HEK293 (cell line): Measurements from ENCODE around the gene RDX.

ENCODE experiments used
- FEZF1 ChIP-seq: fragments of 450-650 bp; formaldehyde crosslinking; IDR thresholded peaks from 2 replicates; pipeline ENCODE4 v1.5.1; 2016; ENCODE audit warnings: missing biosample characterization, missing genetic modification characterization
- SETDB1 ChIP-seq: IDR thresholded peaks from one replicate; pipeline ENCODE4 v1.6.1; 2017; ENCODE audit warnings: mild to moderate bottlenecking, low read length, moderate library complexity, mixed read lengths; ENCODE audit not compliant: insufficient read length
- ZNF266 ChIP-seq: fragments of 450-650 bp; formaldehyde crosslinking; IDR thresholded peaks from 2 replicates; pipeline ENCODE4 v1.5.1; 2016; ENCODE audit warnings: missing biosample characterization, missing genetic modification characterization, low read depth
- ZNF274 ChIP-seq, 2 experiments: fragments of 200-500 bp in 1 of 2; fragments of 450-650 bp in 1 of 2; sonication (Bioruptor generic) in 1 of 2; formaldehyde crosslinking in 1 of 2; IDR thresholded peaks; 2 replicates each; pipeline versions ENCODE4 v1.5.1 to v1.6.1; 2014 to 2016; ENCODE audit warnings: borderline replicate concordance in 1 of 2, inconsistent platforms in 1 of 2, low read length in 1 of 2, missing biosample characterization in 1 of 2, missing genetic modification characterization in 1 of 2
- ZNF391 ChIP-seq: fragments of 450-650 bp; formaldehyde crosslinking; IDR thresholded peaks from 2 replicates; pipeline ENCODE4 v1.5.1; 2016; ENCODE audit warnings: low read depth, missing biosample characterization, missing genetic modification characterization, borderline replicate concordance
- ZNF501 ChIP-seq: fragments of 450-650 bp; formaldehyde crosslinking; IDR thresholded peaks from 2 replicates; pipeline ENCODE4 v1.5.1; 2016; ENCODE audit warnings: missing biosample characterization, missing genetic modification characterization
- TF ChIP-seq, protein P1 (sequence below): fragments of 450-650 bp; formaldehyde crosslinking; IDR thresholded peaks from 2 replicates; pipeline ENCODE4 v1.5.1; 2016; ENCODE audit warnings: missing biosample characterization, missing genetic modification characterization
- TF ChIP-seq, protein P2 (sequence below): fragments of 450-650 bp; formaldehyde crosslinking; IDR thresholded peaks from 2 replicates; pipeline ENCODE4 v1.5.1; 2016; ENCODE audit warnings: missing biosample characterization, missing genetic modification characterization

DNA sequence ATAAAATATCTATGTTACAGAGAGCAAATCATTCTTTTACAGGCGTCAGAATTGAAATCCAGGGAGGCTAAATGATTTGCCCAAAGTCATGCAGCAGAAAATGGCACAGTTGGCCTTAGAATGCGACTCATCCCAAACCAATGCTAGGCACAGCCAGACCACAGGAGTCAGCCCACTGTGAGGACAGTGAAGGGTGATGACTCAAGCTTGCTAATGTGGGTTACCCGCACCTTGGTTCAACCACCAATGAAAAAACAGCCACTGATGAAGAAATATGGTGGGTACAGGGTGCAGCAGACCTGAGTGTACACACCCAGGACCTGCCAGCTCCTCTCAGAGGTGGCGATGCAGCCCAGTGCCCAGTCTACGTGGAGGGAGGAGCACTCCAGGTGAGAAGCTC, 113.5 kb downstream of the RDX start:
- TF ChIP-seq ZNF391 (tag by site-specific recombination) (no peak), FEZF1 (tag by site-specific recombination) (no peak), SETDB1 (no peak), ZNF501 (tag by site-specific recombination) (no peak), ZNF266 (tag by site-specific recombination) (no peak), ZNF274 (IDR thresholded peaks at IDR 0.05; ENCODE audit: low read length) (no peak), ZNF274 (tag by site-specific recombination; IDR thresholded peaks at IDR 0.05; ENCODE audit: borderline replicate concordance) (no peak)
- TF ChIP-seq, protein P1, sequence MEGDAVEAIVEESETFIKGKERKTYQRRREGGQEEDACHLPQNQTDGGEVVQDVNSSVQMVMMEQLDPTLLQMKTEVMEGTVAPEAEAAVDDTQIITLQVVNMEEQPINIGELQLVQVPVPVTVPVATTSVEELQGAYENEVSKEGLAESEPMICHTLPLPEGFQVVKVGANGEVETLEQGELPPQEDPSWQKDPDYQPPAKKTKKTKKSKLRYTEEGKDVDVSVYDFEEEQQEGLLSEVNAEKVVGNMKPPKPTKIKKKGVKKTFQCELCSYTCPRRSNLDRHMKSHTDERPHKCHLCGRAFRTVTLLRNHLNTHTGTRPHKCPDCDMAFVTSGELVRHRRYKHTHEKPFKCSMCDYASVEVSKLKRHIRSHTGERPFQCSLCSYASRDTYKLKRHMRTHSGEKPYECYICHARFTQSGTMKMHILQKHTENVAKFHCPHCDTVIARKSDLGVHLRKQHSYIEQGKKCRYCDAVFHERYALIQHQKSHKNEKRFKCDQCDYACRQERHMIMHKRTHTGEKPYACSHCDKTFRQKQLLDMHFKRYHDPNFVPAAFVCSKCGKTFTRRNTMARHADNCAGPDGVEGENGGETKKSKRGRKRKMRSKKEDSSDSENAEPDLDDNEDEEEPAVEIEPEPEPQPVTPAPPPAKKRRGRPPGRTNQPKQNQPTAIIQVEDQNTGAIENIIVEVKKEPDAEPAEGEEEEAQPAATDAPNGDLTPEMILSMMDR, result no peak
- TF ChIP-seq, protein P2, sequence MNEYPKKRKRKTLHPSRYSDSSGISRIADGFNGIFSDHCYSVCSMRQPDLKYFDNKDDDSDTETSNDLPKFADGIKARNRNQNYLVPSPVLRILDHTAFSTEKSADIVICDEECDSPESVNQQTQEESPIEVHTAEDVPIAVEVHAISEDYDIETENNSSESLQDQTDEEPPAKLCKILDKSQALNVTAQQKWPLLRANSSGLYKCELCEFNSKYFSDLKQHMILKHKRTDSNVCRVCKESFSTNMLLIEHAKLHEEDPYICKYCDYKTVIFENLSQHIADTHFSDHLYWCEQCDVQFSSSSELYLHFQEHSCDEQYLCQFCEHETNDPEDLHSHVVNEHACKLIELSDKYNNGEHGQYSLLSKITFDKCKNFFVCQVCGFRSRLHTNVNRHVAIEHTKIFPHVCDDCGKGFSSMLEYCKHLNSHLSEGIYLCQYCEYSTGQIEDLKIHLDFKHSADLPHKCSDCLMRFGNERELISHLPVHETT (tag by site-specific recombination), result no peak
